Endodermal cell (in vitro differentiated cells): ENCODE results near the gene SLC38A2. TPM values are rescaled to one million over a fixed set of nuclear protein-coding genes. Genes with fewer than 3 reads are reported as not detected.
A peak's percentile ranks its signal among the peaks of the same experiment; 100 is the strongest.

Experiments
- DNase-seq: peaks from one replicate; pipeline ENCODE4 v3.0.0-alpha.2; 2017
- H3K27ac ChIP-seq: 2 replicates; pipeline ENCODE4 v1.5.1; 2013; ENCODE audit warnings: mild to moderate bottlenecking, low read depth, low read length, moderate library complexity
- H3K27me3 ChIP-seq: 2 replicates; pipeline ENCODE4 v1.6.1; 2013; ENCODE audit warnings: mild to moderate bottlenecking, low read length, moderate library complexity; ENCODE audit not compliant: insufficient read depth, control insufficient read depth, poor library complexity, severe bottlenecking
- H3K36me3 ChIP-seq: 2 replicates; pipeline ENCODE4 v1.7.0; 2013; ENCODE audit warnings: mild to moderate bottlenecking, low read length, moderate library complexity; ENCODE audit not compliant: control insufficient read depth, insufficient read depth
- H3K4me1 ChIP-seq: one replicate; pipeline ENCODE4 v1.7.0; 2013; ENCODE audit warnings: low read length; ENCODE audit not compliant: control insufficient read depth, insufficient read depth
- H3K4me3 ChIP-seq: 2 replicates; pipeline ENCODE4 v1.5.1; 2013; ENCODE audit warnings: mild to moderate bottlenecking, low read length, moderate library complexity
- H3K9ac ChIP-seq: 2 replicates; pipeline ENCODE4 v1.6.1; 2013; ENCODE audit warnings: mild to moderate bottlenecking, low read length, moderate library complexity; ENCODE audit not compliant: poor library complexity, severe bottlenecking; ENCODE audit errors: extremely low read depth
- H3K9me3 ChIP-seq: 2 replicates; pipeline ENCODE4 v1.6.1; 2013; ENCODE audit warnings: mild to moderate bottlenecking, low read length, moderate library complexity; ENCODE audit not compliant: control insufficient read depth
- H3K27ac Mint-ChIP-seq: 2 replicates; pipeline ENCODE4 v1.8.0; 2020; ENCODE audit warnings: mixed read lengths
- H3K27me3 Mint-ChIP-seq: 2 replicates; pipeline ENCODE4 v1.8.0; 2021; ENCODE audit warnings: mild to moderate bottlenecking, mixed read lengths; ENCODE audit not compliant: insufficient read depth
- H3K36me3 Mint-ChIP-seq: 2 replicates; pipeline ENCODE4 v1.8.0; 2020; ENCODE audit warnings: low read depth, mixed read lengths
- H3K4me1 Mint-ChIP-seq: 2 replicates; pipeline ENCODE4 v1.8.0; 2020; ENCODE audit warnings: mixed read lengths
- H3K4me3 Mint-ChIP-seq: 2 replicates; pipeline ENCODE4 v1.8.0; 2020; ENCODE audit warnings: mild to moderate bottlenecking, moderate library complexity, mixed read lengths
- H3K9me3 Mint-ChIP-seq: 2 replicates; pipeline ENCODE4 v1.8.0; 2020; ENCODE audit warnings: mild to moderate bottlenecking, mixed read lengths
- CTCF ChIP-seq: fragments of 200-600 bp; sonication (generic); conservative IDR thresholded peaks from 2 replicates; pipeline ENCODE4 v1.5.0; 2021; ENCODE audit warnings: antibody characterized with exemption, mild to moderate bottlenecking
- WGBS, 2 experiments: methylation state at CpG; one replicate each; pipeline versions ENCODE4 v1.1.5 to v1.1.7; 2013; ENCODE audit warnings: missing lambda C conversion rate in 2 of 2, mixed read lengths in 1 of 2; ENCODE audit not compliant: insufficient coverage in 1 of 2, insufficient read length in 1 of 2; 5-methylcytosine and 5-hydroxymethylcytosine counted together
- total RNA-seq, 2 donors: library from RNA; stranded (reverse); fragmentation: NEBNext Ultra II Directional in 1 of 2; extraction: Animal tissue kit (Norgen Biotek cat#: 25700) in 1 of 2; gene quantifications; 2 replicates in 1 of 2; 3 replicates in 1 of 2; pipeline ENCODE4 v1.2.1, GENCODE V29; 2021

SLC38A2 gene
- total RNA-seq, 2 donors from 2014 or later: 156 to 230 TPM

GRCh38 chr12:46385438-46385837 lies 12.9 kb upstream of the SLC38A2 start:
- Histone ChIP-seq H3K9me3 (no peaks in the 10 kb centered on the region), H3K36me3 (no peaks in the 10 kb centered on the region), H3K4me3 (no peak overlapping the region), H3K27ac (no peak overlapping the region), H3K4me1 (peaks cover 6% of the 10 kb centered on the region), H3K9ac (no peak overlapping the region), H3K27me3 (no peaks in the 10 kb centered on the region)
- WGBS, 2 experiments: 64 to 75% methylated on average over 4 of the region's 5 CpGs
- Mint-ChIP-seq H3K36me3 (peaks cover 10% of the 10 kb centered on the region), H3K9me3 (no peaks in the 10 kb centered on the region), H3K4me1 (peaks cover 54% of the 10 kb centered on the region), H3K27me3 (no peaks in the 10 kb centered on the region), H3K27ac (peak overlapping the region; percentile 29), H3K4me3 (peak overlapping the region; percentile 82)
- TF ChIP-seq CTCF: no peak
- DNase-seq: peak; percentile 74

GRCh38 chr12:46384451-46385309 lies 12.1 kb upstream of the SLC38A2 start:
- no peak overlapping the region for H3K27ac ChIP-seq
- H3K36me3 ChIP-seq: no peaks in the 10 kb centered on the region
- H3K27ac Mint-ChIP-seq: peak overlapping the region; percentile 65
- TF ChIP-seq CTCF: no peak
- H3K27me3 Mint-ChIP-seq: no peaks in the 10 kb centered on the region
- peaks cover 6% of the 10 kb centered on the region for H3K4me1 ChIP-seq
- DNase-seq: peak; percentile 59
- peaks cover 51% of the 10 kb centered on the region for H3K4me1 Mint-ChIP-seq
- H3K36me3 Mint-ChIP-seq: peaks cover 10% of the 10 kb centered on the region
- peaks cover 4% of the 10 kb centered on the region for H3K9me3 Mint-ChIP-seq
- H3K9me3 ChIP-seq: peaks cover 7% of the 10 kb centered on the region
- no peaks in the 10 kb centered on the region for H3K27me3 ChIP-seq
- H3K4me3 ChIP-seq: peak overlapping the region; percentile 92
- WGBS, 2 experiments: 71 to 72% methylated on average over 4 to 8 of the region's 9 CpGs
- peak overlapping the region; percentile 87 for H3K9ac ChIP-seq
- peak overlapping the region; percentile 82 for H3K4me3 Mint-ChIP-seq

DNA sequence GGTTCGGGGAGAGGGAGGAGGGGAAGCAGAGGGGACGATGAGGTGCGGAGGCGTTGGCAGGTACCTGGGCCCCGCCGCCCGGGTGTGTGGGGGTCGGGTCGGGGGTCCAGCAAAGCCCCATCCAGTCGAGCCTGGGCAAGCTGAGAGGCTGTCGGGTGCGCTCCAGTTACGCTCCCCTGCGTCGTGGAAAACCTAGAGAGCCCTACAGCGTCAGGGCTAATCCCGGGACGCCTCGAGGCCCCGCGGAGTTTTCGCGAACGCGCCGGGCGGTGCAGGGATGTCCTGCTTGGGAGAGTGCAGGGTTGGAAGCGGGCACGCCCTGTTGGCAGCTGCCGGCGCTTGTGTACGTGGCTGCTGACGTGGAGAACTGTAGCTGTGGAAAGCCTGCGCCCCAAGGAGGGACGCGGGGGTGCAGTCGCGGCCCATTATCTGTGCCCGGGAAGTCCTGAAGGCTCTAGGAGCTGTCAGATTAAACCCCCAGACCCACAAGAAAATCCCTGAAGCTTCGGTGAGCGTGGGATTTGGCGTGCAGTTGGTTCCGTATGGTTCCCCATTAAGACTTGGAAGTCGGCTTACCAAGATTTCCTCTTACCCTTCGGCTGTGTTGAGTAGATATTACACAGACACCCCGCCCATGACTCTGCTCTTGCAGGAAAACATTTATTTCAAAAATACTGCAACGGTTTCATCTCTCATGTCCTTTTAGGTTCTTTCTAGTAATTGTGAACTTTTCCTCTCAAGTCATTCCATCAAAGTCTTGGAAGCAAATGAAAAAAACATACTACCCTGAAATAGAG lies 11.3 kb upstream of the SLC38A2 start:
- Mint-ChIP-seq H3K27me3 (no peaks in the 10 kb centered on the region), H3K27ac (peak overlapping the region; percentile 65), H3K4me1 (peaks cover 45% of the 10 kb centered on the region)

More for the DNA sequence above, 11.3 kb upstream of the SLC38A2 start:
- peak overlapping the region; percentile 87 for H3K9ac ChIP-seq
- DNase-seq: no peak
- Mint-ChIP-seq H3K36me3 (peaks cover 4% of the 10 kb centered on the region), H3K9me3 (peaks cover 4% of the 10 kb centered on the region), H3K4me3 (peak overlapping the region; percentile 82)
- H3K27ac ChIP-seq: peak overlapping the region; percentile 95
- peak overlapping the region; percentile 92 for H3K4me3 ChIP-seq
- 1 to 2% methylated on average over 18 to 47 of the region's 47 CpGs for WGBS, 2 experiments
- H3K9me3 ChIP-seq: peaks cover 7% of the 10 kb centered on the region
- H3K36me3 ChIP-seq: no peaks in the 10 kb centered on the region
- peaks cover 6% of the 10 kb centered on the region for H3K4me1 ChIP-seq
- H3K27me3 ChIP-seq: no peaks in the 10 kb centered on the region
- no peak for TF ChIP-seq CTCF
